ENCODE measurements around the gene PRPS1L1.

Gene PRPS1L1
- long read RNA-seq, donor 1: 0 reads
- long read RNA-seq, donor 2: 0 reads
- long read RNA-seq, donor 3: 0 reads
- long read RNA-seq, donor 4: 0 reads
- long read RNA-seq, donor 5: 0 reads
- long read RNA-seq, donor 6: 0 reads
- long read RNA-seq, donor 7: 0 reads
- long read RNA-seq, donor 8: 0 reads

- no peak for DNase-seq
Measured at GRCh38 chr7:18027628-18028027, at the start of gene PRPS1L1. Gene PRPS1L1 (minus strand): TSS chr7:18027846.

DNA sequence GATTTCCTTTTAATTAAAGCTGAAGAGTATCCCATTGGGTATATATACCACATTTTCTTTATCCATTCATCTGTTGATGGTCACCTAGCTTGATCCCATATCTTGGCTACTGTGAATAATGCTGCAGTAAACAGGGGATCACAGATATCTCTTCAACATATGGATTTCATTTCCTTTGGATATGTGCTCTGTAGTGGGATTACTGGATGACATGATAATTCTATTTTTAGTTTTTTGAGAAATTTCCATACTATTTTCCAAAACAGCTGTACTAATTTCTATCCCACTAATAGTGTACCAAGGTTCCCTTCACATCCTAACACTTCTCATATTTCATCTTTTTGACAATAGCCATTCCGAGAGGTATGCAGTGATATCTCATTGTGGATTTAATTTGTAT is 48.8 kb upstream of the PRPS1L1 start:
- DNase-seq: no peak

GRCh38 chr7:18068745-18069144 is 41.1 kb upstream of the PRPS1L1 start:
- no peak for DNase-seq

DNA sequence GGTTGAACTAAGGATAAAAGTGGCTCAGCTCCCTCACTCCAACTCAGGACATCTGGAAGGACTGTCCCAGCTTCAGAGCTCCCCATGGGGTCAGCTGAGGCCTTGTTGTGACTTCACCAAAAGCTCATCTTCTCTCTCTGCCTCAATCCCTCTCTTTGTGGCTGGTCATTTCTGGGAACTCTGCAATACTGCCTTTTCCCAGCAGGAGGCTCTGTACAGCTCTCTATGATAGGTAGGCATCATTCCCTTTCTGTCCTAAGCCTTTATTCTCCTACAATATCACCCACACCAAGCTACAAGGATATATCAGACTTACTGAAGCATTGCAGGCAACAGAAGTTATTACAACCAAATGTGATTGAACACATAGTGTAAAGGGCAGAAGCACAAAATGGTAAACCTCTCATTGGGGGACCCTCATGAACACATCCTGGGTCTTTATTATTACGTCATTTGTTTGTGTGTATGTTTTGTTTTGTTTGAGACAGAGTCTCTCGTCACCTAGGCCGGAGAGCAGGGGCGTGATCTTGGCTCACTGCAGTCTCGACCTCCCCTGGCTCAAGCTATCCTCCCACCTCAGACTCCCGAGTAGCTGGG is 36.7 kb upstream of the PRPS1L1 start:
- no peak for DNase-seq

DNA sequence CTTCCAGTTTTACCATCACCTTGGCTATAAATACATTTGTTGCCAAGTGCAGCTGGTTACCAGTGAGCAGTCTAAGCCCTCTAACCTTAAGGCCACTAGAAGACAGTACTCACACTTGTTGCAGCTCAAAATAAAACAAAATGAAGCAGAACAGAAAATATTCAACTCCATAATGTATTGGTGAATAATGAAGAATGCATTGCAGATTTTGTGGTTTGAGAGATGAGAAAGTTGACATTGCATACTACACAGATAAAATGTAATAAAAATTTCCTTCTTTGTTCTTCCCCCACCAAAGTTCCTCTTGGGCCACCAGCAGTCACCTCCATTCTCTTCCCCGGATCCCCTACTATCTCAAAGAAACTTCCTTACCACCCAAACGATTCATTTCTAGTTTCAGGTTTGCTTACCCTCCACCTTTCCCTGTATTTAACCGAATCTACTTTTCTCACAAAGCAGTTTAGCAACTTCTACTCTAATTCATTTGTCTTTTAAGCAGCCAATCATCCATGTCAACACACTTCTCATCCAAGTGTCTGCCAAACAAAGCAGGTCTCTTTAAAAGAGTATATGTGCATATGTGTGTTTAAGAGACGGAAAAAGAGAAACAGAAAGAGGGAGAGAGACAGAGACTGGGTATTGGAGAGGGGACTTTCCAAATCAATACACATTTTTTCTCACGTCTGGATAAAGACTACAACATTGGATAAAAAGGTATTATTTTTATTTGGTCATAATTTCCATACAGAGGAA is 35.7 kb upstream of the PRPS1L1 start:
- no peak for DNase-seq

DNA sequence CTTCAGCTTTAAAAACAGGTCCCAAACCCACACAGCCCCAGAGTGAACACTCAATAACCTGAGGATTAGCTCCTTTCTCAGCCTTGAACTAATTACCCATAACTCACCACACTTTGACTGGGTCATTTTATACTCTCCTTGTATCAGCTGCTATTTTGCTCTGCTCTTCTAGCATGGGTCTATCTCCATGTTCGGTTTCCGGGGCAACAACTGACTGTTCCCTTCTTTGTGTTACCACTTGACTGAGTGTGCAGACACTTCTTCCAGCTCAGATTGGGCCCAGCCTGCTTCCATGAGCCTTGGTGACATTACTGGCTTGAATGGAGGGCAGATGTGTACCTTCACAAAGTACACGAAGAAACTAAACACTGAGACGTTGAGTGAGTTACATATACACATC is 31.5 kb upstream of the PRPS1L1 start:
- DNase-seq: no peak

- DNase-seq: no peak
Measured at GRCh38 chr7:18053941-18054340, 26.3 kb upstream of the PRPS1L1 start.

DNA sequence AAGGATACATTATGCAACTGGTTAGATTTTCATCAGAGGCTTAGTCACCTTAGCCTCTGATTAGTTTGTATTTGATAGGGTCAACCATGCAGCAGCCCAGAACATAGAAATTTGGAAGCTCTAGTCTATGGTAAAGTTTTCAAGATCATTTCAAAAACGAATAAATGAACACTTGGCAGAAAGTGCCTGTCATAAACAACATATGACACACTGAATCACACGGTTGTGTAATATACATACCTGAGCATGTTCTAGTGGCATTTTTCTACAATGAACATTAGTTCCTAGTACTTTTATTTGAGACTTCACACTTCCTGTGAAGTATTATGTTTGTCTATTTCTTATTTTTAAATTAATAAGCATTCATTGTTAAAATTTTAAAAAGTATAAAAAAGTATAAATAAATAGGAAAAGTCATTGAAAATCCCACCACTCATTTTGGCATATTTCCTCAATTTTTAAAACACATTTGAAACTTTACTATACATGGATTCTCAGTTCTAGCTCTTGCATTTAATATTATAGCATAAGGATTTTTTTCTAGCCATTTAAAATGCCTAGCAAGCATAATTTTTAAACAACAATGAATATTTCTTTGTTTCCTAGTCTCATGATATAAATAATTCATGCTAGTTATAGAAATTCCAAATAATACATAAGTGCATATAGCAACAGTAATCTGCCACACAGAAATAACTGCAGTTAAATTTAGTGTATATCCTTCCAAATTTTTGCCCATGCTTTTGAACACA is 25.7 kb upstream of the PRPS1L1 start:
- no peak for DNase-seq

GRCh38 chr7:18049262-18049661 is 21.6 kb upstream of the PRPS1L1 start:
- DNase-seq: no peak

DNA sequence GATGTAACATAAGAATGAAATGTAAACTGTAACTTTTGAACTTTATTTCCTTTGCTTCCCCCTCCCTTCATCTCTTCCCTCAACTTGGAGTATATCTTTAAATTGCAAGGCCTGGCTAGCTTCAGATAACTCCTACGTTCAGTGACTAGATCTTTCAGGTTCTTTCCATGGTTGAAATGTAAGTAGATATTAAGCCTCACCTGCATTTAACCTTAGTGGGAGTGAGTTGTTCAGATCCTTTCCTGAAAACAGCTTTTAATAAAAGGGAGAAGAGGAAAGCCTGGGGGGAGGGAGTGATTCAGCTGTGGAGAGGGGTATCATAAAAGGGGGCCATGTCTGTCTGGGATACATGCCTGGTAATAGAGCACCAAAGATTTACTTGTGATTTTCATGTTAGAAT is 19.0 kb upstream of the PRPS1L1 start:
- no peak for DNase-seq

DNA sequence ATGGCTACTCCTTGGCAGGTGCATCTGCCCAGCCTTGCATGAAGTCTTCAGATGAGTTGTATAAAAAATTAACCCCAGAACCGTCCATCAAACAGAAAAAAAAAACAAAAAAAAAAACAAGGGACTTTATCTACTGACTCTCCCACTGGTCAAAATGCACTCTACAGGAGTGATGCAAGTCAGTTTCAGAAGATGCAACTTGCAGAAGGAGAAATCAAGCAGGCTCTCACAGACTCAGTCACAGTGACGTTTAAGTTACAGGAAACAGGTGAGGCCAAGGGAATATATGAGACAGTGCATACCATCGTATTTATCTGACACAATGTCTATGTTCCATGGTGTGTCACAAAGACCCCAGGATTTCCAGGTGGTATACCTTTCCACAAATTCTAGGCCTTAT is 17.5 kb upstream of the PRPS1L1 start:
- DNase-seq: no peak

GRCh38 chr7:18041191-18041590 is 13.5 kb upstream of the PRPS1L1 start:
- DNase-seq: no peak

DNA sequence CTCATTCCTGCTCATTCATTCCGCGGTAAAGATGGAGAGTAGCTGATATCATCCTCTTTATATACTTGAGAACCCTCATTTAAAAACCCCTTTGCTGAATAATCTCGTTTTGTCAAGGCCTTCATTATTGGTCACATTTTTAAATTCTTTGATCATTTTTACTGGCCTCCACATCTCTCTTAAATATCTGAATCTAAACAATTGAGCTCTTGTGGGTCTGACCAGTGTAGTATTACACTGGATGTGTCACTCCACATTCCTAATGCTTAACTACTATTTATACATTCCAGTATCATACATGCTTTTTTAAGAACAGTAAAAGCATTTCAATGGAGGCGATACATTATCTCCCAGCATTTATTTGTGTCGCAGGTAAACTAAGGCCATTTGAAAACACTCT is 12.6 kb upstream of the PRPS1L1 start:
- no peak for DNase-seq

- no peak for DNase-seq
Measured at GRCh38 chr7:18038382-18038781, 10.7 kb upstream of the PRPS1L1 start.

DNA sequence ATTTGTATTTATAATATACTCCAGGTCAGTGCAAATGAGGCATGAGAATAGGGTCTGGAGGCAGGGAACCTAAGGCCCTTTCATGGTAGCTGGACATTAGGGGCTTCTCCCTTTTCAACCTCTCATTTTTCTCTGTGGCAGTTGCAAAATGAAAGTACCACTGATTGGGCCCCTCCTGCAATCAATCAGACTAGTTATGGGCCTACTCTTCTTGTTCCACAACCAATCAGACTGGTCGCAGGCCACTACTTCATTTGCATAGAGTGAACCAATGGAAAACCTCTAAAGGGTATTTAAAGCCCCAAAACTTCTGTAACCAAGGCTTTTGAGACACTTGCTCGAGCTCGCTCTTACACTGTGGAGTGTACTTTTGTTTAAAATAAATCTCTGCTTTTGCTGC is 10.0 kb upstream of the PRPS1L1 start:
- no peak for DNase-seq

- DNase-seq: no peak
Measured at GRCh38 chr7:18036783-18037182, 9.1 kb upstream of the PRPS1L1 start.

DNA sequence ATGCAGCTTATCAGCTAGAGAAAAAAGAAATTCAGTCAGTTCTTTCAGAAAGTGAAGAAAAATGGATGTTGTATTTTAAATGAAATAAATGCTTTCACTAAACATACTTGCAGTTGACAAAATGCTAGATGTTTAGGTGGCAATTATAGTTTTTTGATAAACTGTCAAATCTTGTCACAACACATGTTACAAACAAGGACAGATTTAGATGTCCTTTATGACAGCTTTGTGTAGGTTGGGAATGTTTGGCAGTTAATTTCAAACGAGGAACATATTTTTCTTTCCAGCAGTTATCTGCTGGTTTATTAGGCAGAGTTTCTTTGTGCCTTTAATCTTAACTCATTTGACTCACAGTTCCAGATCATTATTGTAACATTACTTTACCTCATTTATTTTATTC is 3.1 kb upstream of the PRPS1L1 start:
- DNase-seq: no peak

DNA sequence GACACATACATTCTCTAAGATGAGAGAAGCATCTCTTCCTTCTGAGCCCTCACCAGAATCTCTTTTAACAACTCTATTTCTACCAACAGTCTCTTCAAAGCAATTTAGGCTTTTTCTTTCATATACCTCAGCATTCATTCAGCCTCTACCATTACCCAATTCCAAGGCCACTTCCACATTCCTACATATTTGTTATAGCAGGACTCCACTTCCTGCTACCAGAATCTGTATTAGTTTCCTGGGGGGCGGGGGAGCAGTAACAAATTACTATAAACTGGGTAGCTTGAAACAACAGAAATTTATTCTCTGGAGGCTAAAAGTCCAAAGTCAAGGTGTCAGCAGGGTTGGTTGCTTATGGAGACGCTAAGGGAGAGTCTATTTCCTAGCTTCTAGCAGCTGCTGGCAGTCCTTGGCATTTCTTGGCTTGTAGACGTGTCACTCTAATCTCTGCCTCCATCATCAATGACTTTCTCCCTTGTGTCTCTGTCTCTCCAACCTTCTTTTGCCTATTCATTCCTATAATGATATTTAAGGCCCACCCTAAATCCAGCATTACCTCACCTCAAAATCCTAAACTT is 7.4 kb downstream of the PRPS1L1 start:
- no peak for DNase-seq

DNA sequence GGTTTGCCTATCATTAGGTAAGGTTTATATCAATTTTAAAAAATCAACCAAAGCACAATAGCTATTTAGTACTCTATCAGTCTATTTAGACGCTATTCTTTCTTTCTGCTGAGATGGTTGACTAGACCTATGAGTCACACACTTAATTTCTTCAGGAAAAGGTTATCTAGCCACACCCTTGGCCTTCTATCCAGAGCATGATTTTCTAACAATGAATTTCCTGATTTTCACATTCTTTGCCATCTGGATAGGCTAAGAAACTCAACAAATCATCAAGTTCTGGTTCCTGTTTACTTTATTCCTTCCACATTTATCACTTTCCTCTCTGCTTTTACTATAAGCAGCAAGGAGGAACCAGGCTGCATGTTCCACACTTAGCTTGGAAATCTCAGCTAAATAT is 8.1 kb downstream of the PRPS1L1 start:
- DNase-seq: no peak

- DNase-seq: no peak
Measured at GRCh38 chr7:18018296-18019215, 9.1 kb downstream of the PRPS1L1 start.

- DNase-seq: no peak
Measured at GRCh38 chr7:18016547-18017444, 10.8 kb downstream of the PRPS1L1 start.

Measured in right kidney (tissue), 9 donors.